SK-N-DZ (cell line): ENCODE results near the gene CEP164.
A peak's percentile ranks its signal among the peaks of the same experiment; 100 is the strongest.
"Not testable (repeated sequence)": the region's sequence is repeated elsewhere in the genome, so short reads cannot be mapped to it uniquely, and the experiment has no call there.

Experiments
- DNase-seq: peaks from one replicate; pipeline ENCODE4 v3.0.0-alpha.2; 2015; ENCODE audit warnings: low spot score

The CEP164 gene

DNA sequence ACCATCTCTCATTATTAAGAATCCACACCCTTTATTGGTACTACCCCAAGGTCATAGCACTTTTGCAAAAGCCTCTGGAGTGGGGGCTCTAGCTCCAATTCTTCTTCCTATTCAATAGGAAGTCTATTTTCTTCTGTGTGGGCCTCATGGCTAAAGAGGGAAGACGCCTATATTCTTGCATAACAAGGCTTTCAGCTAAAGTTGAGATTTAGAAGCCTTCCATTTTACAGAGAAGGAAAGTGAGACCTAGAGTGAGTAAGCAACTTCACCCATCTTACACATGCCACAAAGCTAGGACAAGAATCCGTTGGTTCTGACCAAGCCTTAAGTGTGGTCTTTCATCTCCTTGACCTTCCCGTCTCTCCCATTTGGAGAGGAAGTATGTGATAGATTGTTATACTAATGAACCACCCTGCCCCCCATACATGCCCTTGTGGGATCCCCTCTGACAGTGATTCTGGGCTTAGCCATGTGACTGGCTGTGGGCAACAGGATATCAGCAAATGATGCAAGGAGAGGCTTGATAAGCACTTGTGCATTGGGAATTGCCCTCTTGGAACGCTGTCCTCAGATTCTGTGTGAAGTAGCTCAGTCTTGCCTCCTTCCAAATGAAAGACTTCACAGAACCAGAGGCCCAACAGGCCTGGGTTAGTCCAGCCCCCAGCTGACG, 23.9 kb upstream of the CEP164 start:
- no peak for DNase-seq

DNA sequence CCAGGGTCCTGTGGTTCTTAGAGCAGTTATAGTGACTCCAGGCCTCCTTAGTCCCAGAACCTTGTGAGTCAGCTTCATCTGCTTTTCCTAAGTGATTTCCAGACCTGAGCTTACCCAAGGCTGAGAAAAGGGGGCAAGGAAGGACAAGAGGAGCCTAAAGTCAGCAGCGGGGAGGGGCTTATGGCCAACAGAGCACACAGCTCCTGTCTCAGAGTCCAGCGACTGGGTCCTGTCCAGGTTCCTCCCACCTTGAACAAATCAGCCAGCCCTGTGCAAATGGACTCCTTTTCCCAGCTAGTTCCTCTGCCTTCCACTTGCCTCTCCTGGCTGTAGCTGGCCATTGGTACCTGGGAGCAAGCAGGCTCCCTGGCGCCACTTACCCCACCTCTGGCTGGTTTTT, 22.5 kb upstream of the CEP164 start:
- no peak for DNase-seq

DNA sequence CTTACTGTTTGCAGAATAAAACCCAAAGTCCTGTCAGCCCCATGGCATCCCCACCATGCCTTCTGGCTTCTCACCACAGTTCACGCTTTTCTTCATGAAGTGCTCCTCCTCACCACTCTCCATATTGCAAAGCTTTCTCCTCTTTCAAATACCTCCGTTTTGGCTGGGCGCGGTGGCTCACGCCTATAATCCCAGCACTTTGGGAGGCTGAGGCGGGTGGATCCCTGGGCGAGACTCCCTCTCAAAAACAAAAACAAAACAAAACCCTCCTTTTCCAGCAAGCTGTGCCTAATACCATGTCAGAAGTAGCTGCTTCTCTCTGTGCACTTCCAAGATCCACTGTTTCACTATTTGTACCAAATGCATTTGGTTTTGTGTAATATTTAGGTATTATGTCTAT, 18.3 kb upstream of the CEP164 start:
- DNase-seq = no peak

DNA sequence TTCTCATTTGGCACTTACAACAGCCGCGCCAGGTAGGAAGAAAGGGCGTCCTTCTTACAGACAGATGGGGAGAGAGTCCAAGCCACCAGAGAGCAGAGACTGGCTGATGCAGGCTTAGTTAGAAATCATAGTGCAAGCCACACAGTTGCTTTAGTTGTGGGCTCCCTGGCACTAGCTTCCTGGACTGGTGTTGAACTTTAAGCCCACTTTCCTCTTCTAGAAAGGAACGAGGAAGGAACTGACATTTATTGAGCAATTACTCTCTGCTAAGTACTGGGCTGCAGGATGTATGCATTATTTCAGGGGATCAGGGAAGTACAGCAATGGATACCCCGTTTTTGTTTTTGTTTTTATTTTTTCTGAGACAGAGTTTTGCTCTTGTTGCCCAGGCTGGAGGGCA, 14.6 kb upstream of the CEP164 start:
- DNase-seq = no peak

DNA sequence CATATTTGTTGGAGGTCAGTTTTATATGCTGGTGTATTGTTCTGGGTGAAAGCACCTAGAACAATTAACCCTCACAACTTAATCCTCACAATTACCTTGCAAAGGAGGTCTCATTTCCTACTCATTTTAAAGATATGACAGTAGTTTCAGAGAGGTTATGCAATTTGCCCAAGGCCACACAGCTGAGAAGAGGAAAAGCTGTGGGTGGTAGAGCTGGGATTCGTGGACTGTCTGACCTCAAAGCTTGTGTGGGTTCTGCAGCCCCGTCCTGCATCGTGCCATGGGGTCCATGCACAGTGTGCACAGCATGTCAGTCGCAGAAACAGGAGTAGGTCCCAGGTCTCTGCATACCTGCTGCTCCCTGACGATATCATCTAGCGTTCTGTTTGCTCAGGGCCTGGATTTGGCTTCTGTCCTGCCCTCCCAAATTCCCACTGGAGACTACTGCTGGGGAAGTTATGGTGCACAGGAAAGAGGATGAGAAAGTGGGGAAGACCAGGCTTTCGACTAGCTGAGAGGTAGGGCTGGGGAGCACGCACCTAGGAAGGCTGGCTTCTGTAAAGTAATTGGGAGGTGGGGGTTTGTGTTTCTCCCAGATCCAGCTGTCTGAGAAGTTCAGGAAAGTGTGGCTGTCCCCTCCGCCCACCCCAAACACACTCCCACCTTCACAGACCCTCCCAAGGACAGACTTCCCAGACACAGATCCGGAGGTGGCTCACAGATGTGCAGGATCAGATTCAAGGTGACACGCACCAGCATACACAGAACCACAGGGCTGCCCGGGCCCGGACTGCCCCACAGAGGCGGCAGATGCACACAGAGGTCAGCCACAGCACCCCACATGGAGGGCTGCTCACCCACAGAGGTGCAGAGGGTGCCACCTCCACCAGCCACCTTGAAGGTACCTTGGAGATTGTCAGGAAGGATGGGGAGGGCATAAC, 13.6 kb upstream of the CEP164 start:
- no peak for DNase-seq

DNA sequence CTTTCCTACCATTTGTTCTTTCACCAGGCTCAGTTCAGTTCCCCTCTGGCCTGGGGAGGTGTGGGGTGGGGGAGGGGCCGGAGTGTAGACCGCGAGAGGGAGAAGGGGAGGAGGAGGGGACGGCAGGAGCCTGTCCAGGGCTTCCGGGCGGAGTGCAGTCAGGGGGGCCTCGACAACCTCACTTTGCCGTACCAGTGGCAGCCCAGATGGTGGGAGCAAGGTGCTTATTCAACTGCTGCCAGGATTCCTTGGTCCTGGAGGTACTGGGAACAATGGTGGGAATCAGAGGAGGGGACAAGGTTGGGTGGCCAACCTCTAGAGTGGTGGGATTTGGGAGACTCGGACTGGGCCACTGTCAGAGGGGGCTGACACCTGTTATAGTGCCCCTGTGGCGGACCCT, 12.8 kb upstream of the CEP164 start:
- DNase-seq = no peak

DNA sequence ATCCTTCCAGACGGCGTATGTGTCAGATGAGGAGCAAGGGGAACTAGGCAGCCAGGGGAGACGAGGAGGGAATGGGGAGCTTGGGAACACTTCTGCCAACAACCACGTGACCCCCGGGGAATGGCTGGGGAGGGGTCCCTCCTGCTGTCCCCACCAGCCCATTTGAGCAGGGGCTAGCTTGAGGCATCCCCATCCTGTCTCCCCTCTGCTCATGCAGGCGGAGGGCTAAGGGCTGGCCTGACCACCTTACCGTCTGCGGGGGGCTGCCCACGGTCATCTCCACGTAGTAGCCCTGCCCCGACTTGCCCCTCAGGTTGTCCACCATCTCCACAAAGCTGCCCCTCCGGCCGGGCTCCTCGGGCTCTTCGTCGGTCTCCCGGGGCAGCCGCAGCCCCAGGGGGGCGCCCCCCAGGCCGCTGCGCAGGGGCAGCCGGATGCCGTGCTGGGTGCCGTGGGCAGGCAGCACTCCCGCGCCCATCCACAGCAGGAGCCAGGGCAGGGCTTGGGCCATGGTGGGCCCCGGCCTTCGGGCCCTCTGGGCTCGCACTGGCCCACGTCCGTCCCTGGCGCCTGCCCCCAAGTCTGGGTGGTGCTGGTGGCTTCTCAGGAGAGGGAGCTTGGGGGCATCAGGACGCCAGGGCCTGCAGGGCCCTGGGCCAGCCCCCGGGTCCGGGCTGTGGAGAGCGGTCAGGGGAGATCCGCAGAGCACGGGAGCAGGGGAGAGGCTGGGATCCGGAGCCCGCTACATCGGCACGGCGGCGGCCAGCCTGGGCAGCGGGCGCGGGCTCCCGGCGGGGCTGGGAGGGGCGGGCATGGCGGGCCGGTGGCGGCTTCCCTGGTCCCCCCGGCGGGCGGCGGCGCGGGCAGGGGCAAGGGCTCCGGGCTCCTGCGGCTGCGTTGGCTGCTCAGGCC, 12.1 kb upstream of the CEP164 start:
- no peak for DNase-seq

DNA sequence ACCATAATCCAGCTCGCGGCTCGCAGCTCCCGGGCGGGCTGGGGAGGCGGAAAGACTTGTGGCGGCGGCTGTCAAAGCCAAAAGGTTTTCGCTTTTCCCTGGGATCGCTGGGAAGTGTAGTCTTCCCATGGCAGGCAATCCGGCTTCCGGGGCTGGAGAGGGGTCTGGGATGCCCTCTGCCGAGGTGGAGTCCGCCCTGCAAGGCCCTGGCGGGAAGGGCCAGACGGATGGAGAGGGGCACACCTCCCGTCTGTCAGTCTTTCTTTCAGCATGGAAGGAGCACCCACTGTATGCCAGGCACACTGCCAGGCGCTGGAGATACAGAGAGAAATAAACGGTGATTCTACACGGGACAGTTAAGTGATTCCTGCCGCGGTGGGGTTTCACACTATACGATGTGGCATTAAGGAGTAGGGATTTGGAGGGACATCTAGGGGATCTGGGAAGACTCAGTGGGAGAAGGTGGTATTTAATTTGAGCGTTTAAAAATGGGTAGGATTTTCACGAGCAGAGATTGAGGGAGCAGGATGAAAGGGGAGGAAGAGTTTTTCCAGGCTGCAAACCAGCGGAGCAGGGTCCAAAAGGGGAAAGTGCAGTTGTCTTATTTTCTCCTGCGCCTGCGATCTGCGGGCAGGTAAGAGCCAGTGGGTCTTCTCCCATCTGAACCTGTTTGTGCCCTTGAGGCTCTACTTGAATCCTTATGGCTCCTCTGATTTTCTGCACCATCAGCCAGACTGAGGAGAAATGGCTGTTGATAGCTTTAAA, 11.3 kb upstream of the CEP164 start, which contains the start of gene BACE1:
BACE1 (minus strand) TSS at position 60 of the 765 bp plus-strand sequence. CDS start 461 bp downstream, outside the sequence.
- DNase-seq = peak; percentile 79

DNA sequence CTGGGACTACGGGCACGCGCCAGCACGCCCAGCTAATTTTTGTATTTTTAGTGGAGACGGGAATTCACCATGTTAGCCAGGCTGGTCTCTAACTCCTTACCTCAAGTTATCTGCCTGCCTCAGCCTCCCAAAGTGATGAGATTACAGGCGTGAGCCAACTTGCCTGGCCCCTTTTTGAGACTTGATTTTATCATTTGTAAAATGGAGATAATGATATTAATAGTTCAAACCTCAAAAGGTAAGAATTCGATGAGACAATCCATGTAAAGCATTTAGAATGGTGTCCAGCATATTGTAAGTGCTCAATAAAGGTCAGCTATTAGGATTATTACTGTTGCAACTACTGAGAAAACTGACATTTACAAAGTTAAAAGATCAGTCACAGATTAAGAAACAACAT, 8.9 kb upstream of the CEP164 start:
- no peak for DNase-seq

DNA sequence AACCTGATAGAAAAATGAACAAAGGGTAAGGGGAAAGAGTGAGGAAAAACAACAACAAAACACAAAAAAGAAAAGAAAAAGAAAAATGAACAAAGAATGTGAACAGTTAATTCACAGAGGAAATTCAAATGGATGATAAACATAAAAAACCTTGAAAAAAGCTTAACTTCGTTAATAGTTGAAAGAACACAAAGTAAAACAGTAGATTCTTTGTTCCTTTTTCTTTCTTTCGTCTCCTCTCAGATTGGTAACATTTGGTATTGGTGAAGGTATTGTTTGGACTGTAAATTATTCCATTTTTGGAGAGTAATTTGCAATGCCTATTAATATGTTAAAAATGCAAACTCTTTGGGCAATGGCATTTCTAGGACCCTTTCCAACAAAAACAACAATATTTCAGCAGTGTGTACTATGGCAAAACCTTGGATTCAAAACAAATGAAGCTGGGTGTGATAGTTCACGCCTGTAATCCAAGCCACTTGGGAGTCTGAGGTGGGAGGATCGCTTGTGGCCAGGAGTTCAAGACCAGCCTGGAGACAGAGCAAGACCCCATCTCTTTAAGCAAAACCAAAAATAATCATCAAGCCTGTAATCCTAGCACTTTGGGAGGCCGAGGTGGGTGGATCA, 8.3 kb upstream of the CEP164 start:
- DNase-seq = no peak

DNA sequence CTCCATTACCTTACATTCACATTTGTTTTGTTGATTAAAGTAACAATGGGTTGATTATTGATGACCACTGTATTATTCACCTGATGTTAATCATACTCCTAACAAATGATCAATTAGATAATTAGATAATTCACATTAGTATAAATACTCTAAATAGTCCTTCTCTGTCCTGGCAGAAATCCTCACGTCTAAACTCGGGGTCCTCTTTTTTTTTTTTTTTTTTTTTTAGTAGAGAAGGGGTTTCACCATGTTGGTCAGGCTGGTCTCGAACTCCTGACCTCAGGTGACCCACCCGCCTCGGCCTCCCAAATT, 443 bp upstream of the CEP164 start:
- not testable (repeated sequence) for DNase-seq

DNA sequence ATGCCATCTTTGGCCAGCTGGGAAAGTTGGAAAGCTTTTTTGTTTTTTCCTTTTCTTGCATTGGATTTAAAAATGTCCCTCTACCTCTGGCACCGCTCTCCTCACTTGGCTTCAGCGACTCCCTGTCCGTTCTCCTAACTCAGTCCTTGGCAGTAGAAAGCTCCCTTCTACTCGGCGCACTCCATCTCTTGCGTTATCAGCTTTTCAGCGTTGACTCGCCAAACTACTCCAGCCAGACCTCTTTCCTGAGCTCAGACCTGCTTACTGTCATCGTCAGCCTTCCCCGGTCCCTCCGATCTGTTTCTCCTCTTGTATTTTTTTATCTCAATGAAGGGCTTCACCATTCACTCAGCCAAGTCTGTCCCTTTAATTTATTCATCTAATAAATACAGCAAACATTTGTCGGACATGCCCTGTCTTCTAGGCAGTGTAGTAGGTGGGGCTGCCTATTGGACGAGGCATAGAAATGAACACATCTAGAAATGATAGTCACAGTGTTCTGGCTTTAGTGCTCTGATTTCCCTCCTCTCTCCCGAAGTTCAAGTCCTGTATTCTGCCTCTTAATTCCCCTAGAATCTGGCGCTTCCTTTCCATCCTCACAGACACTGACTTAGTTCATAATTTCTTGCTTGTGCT, 839 bp downstream of the CEP164 start:
- peak; percentile 18 for DNase-seq

DNA sequence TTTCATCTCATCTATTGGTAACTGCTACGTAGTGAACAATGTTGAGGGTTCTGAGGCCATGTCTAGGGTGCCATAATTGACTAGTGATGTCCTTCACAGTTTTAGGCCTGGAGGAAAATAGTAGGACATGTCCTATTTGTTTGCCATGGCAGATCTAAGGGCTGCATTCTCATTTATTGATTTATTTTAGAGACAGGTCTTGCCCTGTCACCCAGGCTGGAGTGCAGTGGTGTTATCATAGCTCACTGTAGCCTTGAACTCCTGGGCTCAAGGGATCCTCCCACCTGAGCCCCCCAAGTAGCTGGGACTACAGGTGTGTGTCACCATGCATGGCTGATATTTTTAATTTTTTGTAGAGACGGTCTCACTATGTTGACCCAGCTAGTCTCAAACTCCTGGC, 5.2 kb downstream of the CEP164 start:
- DNase-seq = no peak

DNA sequence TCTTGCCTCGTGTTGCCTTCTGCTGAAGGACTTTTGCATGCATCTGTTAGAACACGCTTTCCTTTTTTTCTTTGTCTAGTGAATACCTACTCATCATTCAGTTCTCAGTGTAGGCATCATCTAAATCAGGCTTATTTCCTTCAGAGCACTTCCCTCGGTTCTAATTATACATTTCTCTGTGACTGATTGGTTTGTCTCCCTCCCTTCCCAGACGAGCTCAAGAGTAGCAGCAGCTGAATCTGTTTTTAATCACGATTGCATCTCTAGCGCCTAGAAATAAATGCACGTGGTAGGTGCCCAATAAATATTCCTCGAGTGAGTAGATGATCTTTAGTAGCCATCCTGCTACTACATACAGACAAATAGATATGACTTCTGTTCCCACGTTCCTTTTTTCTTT, 6.3 kb downstream of the CEP164 start:
- no peak for DNase-seq

DNA sequence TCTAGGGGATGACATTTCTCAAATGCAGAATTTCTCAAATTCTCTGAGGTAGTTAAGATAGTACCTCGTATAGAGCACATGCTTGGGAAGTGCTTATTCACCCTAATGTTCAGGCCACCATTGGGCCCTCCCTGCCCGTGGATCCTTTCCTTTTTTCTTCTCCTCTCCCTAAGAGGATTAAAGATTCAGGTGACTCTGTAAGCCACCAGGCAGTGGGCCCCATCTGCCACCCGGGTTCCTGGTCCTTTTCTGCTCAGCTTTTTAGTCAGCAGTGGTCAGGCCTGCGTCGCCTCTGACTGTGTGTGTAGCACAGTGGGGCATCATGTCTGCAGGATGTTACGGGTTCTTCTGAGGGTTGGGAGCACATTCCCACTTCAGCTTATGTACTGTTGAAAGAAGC, 7.2 kb downstream of the CEP164 start:
- DNase-seq = no peak

DNA sequence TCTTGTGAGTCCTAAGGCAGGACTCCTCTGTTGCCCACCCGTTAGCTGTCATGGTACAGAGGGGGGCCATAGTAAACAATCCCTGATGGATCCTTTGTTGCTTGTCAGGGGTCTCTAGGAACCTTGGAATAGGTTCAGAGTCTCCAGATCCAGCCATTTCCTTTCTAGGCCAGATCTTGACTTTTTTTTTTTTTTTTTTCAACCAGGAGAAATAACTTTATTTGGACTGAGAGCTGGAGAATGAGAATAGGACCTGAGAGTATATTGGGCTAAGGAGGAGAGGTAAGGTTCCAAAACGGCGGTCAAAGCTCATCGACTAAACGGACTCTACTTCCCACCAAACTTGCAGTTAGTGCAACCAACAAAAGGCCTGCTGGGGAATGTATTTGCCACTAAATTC, 7.7 kb downstream of the CEP164 start:
- DNase-seq = no peak

DNA sequence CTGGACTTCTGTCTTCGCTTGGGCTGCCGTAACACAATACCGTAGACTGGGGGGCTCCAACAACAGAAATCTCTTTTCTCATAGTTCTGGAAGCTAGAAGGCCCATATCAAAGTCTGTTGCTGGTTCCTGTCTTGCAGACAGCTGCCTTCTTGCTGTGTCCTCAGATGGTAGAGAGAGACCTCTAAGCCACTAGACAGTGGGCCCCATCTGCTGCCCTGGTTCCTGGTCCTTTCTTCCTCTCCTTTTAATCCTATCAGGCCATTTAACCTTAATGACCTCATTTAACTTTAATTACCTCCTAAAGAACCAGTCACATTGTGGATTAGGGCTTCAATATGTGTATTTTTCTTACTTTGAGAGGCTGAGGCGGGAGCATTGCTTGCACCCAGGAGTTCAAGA, 9.4 kb downstream of the CEP164 start:
- DNase-seq = no peak

DNA sequence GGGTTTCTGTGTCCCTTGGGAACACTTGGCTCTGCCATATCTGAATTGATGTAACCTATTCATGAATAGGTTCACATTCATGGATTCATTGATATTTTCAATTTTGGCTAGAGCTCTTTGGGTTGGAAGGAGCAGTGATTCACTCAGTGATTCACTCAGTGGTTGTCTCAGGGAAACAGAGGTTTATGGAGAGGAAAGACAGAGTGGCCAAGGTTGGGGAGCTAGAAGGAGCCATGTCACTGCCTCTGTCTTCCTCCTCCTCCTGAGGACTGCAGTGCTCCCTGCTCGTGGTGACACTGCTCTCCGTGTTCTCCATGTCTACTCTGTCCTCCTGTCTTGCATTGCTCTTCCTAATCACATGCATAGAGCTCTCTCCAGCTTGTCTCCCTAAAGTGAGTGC, 17.4 kb downstream of the CEP164 start:
- DNase-seq = no peak

DNA sequence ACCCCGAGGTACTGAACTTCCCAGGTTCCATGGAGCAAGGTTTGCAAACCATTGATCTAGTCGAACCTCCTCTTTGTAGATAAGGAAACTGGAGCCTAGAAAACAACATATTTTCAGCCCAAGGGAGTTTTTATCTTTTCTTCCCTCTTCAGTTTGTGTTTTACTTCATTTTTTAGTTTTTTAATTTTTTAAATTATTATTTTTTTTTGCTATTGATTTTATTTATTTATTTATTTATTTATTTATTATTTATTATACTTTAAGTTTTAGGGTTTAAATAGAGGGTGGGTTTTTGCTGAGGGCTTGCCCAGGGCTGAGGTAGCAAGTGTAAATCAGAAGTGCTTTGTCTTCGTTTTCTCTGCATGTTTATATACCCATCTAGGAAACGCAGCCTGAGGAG, 26.9 kb downstream of the CEP164 start:
- DNase-seq = no peak

DNA sequence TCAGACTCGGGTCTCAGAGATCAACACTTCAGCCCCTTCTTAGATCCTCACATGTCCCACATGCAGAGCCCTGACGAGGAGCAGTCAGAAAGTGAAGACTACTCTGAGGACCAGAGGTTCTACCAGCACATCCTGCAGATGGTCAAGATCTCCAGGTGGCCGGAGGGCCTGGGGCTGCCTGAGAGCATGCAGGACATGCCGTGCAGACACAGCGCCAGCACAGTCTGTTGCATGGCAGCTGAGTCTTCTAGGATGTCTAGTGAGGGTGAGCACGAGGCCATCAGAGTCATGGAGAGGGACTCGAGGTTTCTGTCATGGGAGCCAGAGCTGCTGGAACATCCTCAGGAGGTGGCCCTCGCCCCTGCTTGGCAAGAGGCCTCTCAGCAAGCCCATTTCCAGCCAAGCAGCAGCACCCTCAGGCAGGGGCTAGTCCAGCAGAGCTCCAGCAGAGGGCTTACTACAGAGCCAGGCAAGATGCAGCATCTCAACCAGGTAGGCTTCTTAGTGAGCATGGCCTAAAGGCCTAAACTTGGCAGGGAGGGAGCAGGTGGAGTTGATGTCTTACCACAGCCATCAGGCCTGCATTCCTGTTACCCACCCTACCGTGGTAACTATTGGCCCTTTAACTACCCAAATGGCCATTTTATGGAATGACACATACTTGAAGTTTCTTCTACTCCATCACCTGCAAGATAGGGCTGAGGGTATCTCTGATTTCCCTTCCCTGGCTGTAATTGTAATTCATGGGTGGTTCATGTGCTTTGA, 28.7 kb downstream of the CEP164 start:
- DNase-seq = no peak
